SK-N-SH (cell line): ENCODE measurements around the gene TMEM182. TPM values are rescaled to one million over a fixed set of nuclear protein-coding genes. Genes with fewer than 3 reads are reported as not detected.

ENCODE experiments used
- CTCF ChIA-PET: fragments of 300-600, 350-600 bp; formaldehyde crosslinking; extraction: SDS; loops from one replicate; lab custom pipeline; 2021; lab: Yijun Ruan, JAX
- POLR2A ChIA-PET: fragments of 350-600 bp; sonication (Branson Sonifier 250); formaldehyde crosslinking; extraction: SDS; loops from one replicate; lab custom pipeline; 2020; ENCODE audit warnings: antibody characterized with exemption, inconsistent platforms; lab: Yijun Ruan, JAX
- DNase-seq: peaks from one replicate; pipeline ENCODE4 v3.0.0; 2012
- H2AFZ ChIP-seq: fragments of 200-600 bp; sonication (generic); 2 replicates; pipeline ENCODE4 v1.8.1; 2016; ENCODE audit warnings: antibody characterized with exemption, mild to moderate bottlenecking, low read depth
- H3F3A ChIP-seq: fragments of 200-600 bp; sonication (generic); replicated peaks from 2 replicates; pipeline ENCODE3; 2016; ENCODE audit warnings: antibody characterized with exemption, mild to moderate bottlenecking; ENCODE audit not compliant: insufficient read depth
- H3K27ac ChIP-seq, 2 experiments: fragments of 200-500 bp in 1 of 2; fragments of 200-600 bp in 1 of 2; sonication (Bioruptor generic) in 1 of 2; sonication (generic), shearing (Covaris generic) in 1 of 2; 2 replicates each; pipeline versions ENCODE4 v1.5.1 to v1.6.1; 2014 to 2016; ENCODE audit warnings: low read depth in 2 of 2, inconsistent platforms in 1 of 2, low read length in 1 of 2, mild to moderate bottlenecking in 1 of 2, mixed read lengths in 1 of 2
- H3K27me3 ChIP-seq: fragments of 200-600 bp; sonication (generic), shearing (Covaris generic); 2 replicates; pipeline ENCODE4 v1.6.1; 2016; ENCODE audit warnings: mixed run types; ENCODE audit not compliant: insufficient read depth
- H3K36me3 ChIP-seq, 2 experiments: fragments of 200-500 bp in 1 of 2; fragments of 200-600 bp in 1 of 2; sonication (Bioruptor generic) in 1 of 2; sonication (generic) in 1 of 2; replicated peaks in 1 of 2; 2 replicates each; pipeline versions ENCODE3 to v1.5.1; 2014 to 2016; ENCODE audit warnings: low read length in 1 of 2, mild to moderate bottlenecking in 1 of 2; ENCODE audit not compliant: insufficient read depth in 2 of 2, control insufficient read depth in 1 of 2
- H3K4me1 ChIP-seq, 2 experiments: fragments of 200-500 bp in 1 of 2; fragments of 200-600 bp in 1 of 2; sonication (Bioruptor generic) in 1 of 2; sonication (generic), shearing (Covaris generic) in 1 of 2; 2 replicates each; pipeline versions ENCODE4 v1.5.1 to v1.6.1; 2014 to 2016; ENCODE audit warnings: low read depth in 1 of 2, low read length in 1 of 2, mixed run types in 1 of 2; ENCODE audit not compliant: insufficient read depth in 2 of 2, control insufficient read depth in 1 of 2
- H3K4me2 ChIP-seq: fragments of 200-600 bp; sonication (generic), shearing (Covaris generic); 2 replicates; pipeline ENCODE4 v1.6.1; 2017; ENCODE audit warnings: mixed run types
- H3K4me3 ChIP-seq, 2 experiments: fragments of 200-500 bp in 1 of 2; fragments of 200-600 bp in 1 of 2; sonication (Bioruptor generic) in 1 of 2; sonication (generic), shearing (Covaris generic) in 1 of 2; 2 replicates each; pipeline versions ENCODE4 v1.5.1 to v1.8.1; 2014 to 2016; ENCODE audit warnings: low read depth in 2 of 2, inconsistent platforms in 1 of 2, low read length in 1 of 2, mild to moderate bottlenecking in 1 of 2, mixed read lengths in 1 of 2, moderate library complexity in 1 of 2
- H3K79me2 ChIP-seq: fragments of 200-600 bp; sonication (generic); 2 replicates; pipeline ENCODE4 v1.8.1; 2017; ENCODE audit warnings: mild to moderate bottlenecking; ENCODE audit not compliant: insufficient read depth
- H3K9ac ChIP-seq: fragments of 200-600 bp; sonication (generic); 2 replicates; pipeline ENCODE4 v1.6.1; 2017; ENCODE audit warnings: mixed run types
- H3K9me2 ChIP-seq: fragments of 200-600 bp; sonication (generic); 2 replicates; pipeline ENCODE4 v1.6.1; 2017; ENCODE audit warnings: mixed run types
- H3K9me3 ChIP-seq: fragments of 200-600 bp; sonication (generic); 2 replicates; pipeline ENCODE4 v1.6.1; 2017; ENCODE audit warnings: mixed run types, mild to moderate bottlenecking, moderate library complexity
- H4K20me1 ChIP-seq: fragments of 200-600 bp; sonication (generic); 2 replicates; pipeline ENCODE4 v1.6.1; 2017; ENCODE audit warnings: mild to moderate bottlenecking, mixed run types; ENCODE audit not compliant: insufficient read depth
- CHD2 ChIP-seq: fragments of 150-350 bp; IDR thresholded peaks from 2 replicates; pipeline ENCODE4 v1.6.1; 2018; ENCODE audit warnings: low read length; ENCODE audit not compliant: partially characterized antibody
- CTCF ChIP-seq: fragments of 200-600 bp; sonication (generic); IDR thresholded peaks from 2 replicates; pipeline ENCODE4 v1.6.1; 2017; ENCODE audit warnings: antibody characterized with exemption, mild to moderate bottlenecking, moderate library complexity
- ELF1 ChIP-seq: IDR thresholded peaks from 2 replicates; pipeline ENCODE4 v1.4.0; 2012
- IRF3 ChIP-seq: fragments of 150-350 bp; IDR thresholded peaks from 2 replicates; pipeline ENCODE4 v1.6.1; 2016; ENCODE audit warnings: mild to moderate bottlenecking, low read depth, low read length
- NRF1 ChIP-seq: IDR thresholded peaks from 2 replicates; pipeline ENCODE4 v1.6.1; 2012; ENCODE audit warnings: low read depth, mild to moderate bottlenecking, low read length
- PBX3 ChIP-seq: IDR thresholded peaks from 2 replicates; pipeline ENCODE4; 2012
- POLR2AphosphoS5 ChIP-seq: IDR thresholded peaks from 2 replicates; pipeline ENCODE4 v1.6.1; 2012; ENCODE audit warnings: low read depth, low read length
- RAD21 ChIP-seq: IDR thresholded peaks from 2 replicates; pipeline ENCODE4 v1.6.1; 2012; ENCODE audit warnings: mild to moderate bottlenecking, low read length
- REST ChIP-seq: IDR thresholded peaks from 2 replicates; pipeline ENCODE4 v1.6.1; 2012; ENCODE audit warnings: mild to moderate bottlenecking, low read depth, low read length, moderate library complexity
- SIN3A ChIP-seq: IDR thresholded peaks from 2 replicates; pipeline ENCODE4 v1.6.1; 2012; ENCODE audit warnings: low read depth, mild to moderate bottlenecking, low read length, moderate library complexity, borderline replicate concordance
- SMC3 ChIP-seq: IDR thresholded peaks from 2 replicates; pipeline ENCODE4 v1.6.1; 2012; ENCODE audit warnings: low read depth, low read length, improper control_type of control experiment
- TEAD4 ChIP-seq: IDR thresholded peaks from 2 replicates; pipeline ENCODE4 v1.4.0; 2012; ENCODE audit warnings: mild to moderate bottlenecking, borderline replicate concordance; ENCODE audit not compliant: insufficient read depth
- USF1 ChIP-seq: IDR thresholded peaks from 2 replicates; pipeline ENCODE4 v1.4.0; 2012; ENCODE audit warnings: low read depth, borderline replicate concordance
- WGBS: methylation state at CpG from one replicate; pipeline ENCODE4 v1.1.6; 2017; ENCODE audit warnings: low lambda C conversion rate; 5-methylcytosine and 5-hydroxymethylcytosine counted together
- polyA plus RNA-seq, 3 experiments: library from polyadenylated mRNA; depleted of rRNA; stranded (reverse); fragments of >200 nt; gene quantifications; 2 replicates each; pipeline ENCODE4 v1.2.3, GENCODE V29; 2012

The TMEM182 gene
- polyA plus RNA-seq, 1 of the 3 experiments (the other 2 are of a cell fraction): 1.7 TPM

- H3K9me2 ChIP-seq: no peaks in the 10 kb centered on the region
- CTCF ChIA-PET: interaction anchor here (0.9 to 1.5 kb wide), 2 partner anchors 13 to 15 kb away, joined by 3 read pairs; no protein-coding TSS in a partner anchor
These were observed 13.7 kb upstream of the TMEM182 start for GRCh38 chr2:102748107-102748506.

More at GRCh38 chr2:102748107-102748506, 13.7 kb upstream of the TMEM182 start:
- H3K27me3 ChIP-seq: no peaks in the 10 kb centered on the region
- H3K79me2 ChIP-seq: no peaks in the 10 kb centered on the region; the same call in 1 of the 2 replicates
- no peak for DNase-seq
- H3K27ac ChIP-seq: no peak overlapping the region
- H2AFZ ChIP-seq: no peak overlapping the region
- no peaks in the 10 kb centered on the region for H4K20me1 ChIP-seq
- no peaks in the 10 kb centered on the region for H3F3A ChIP-seq
- no peak overlapping the region for H3K9ac ChIP-seq
- no peak overlapping the region for H3K4me2 ChIP-seq
- WGBS: 66% methylated on average over 4 of the region's 4 CpGs
- no peak for TF ChIP-seq ELF1
- TF ChIP-seq SMC3: no peak
- no peak for TF ChIP-seq CTCF
- no peak for TF ChIP-seq TEAD4
- TF ChIP-seq RAD21: no peak
- no peak for TF ChIP-seq NRF1
- TF ChIP-seq REST: no peak
- no peak for TF ChIP-seq SIN3A
- TF ChIP-seq CHD2: no peak
- no peak for TF ChIP-seq IRF3
- no peak for TF ChIP-seq POLR2AphosphoS5
- no peak for TF ChIP-seq USF1
- TF ChIP-seq PBX3: no peak
- H3K9me3 ChIP-seq: no peaks in the 10 kb centered on the region
- H3K4me1 ChIP-seq: no peaks in the 10 kb centered on the region
- no peak overlapping the region for H3K4me3 ChIP-seq
- POLR2A ChIA-PET: no interaction called here
- H3K36me3 ChIP-seq: no peaks in the 10 kb centered on the region
